Endothelial cell of umbilical vein (primary cell): ENCODE measurements around the gene IL10RA. TPM values are rescaled to one million over a fixed set of nuclear protein-coding genes. Genes with fewer than 3 reads are reported as not detected.

Experiments used
- BruUV-seq: library from RNA; stranded (reverse); fragments of 400-500 nt; replicated peaks from 2 replicates; lab custom pipeline; 2021; lab: Mats Ljungman, UMichigan
- CTCF ChIA-PET: fragments of 300-600, 350-600 bp; sonication (Branson Sonifier 250); formaldehyde crosslinking; loops from one replicate; lab custom pipeline; 2021; ENCODE audit warnings: antibody characterized with exemption, inconsistent platforms; lab: Charles Lee
- POLR2A ChIA-PET: fragments of 300-600, 350-600 bp; sonication (Branson Sonifier 250); formaldehyde crosslinking; loops from one replicate; lab custom pipeline; 2021; ENCODE audit warnings: antibody characterized with exemption, inconsistent platforms; lab: Charles Lee
- DNase-seq: peaks from one replicate; pipeline ENCODE4 v3.0.0-alpha.2; 2011; ENCODE audit warnings: low read depth, low spot score
- FAIRE-seq: peaks from 2 replicates; lab custom pipeline; 2011; peaks lifted over from hg19 to GRCh38; lab: Jason Lieb, UNC
- H2AFZ ChIP-seq: 2 replicates; pipeline ENCODE4 v1.6.0; 2012; ENCODE audit warnings: low read depth, low read length, control low read depth, inconsistent platforms
- H3K27ac ChIP-seq: 2 replicates; pipeline ENCODE4 v1.5.1; 2011; ENCODE audit warnings: low read depth, mild to moderate bottlenecking, control low read depth, low read length, moderate library complexity; ENCODE audit not compliant: insufficient read depth
- H3K27me3 ChIP-seq, 2 experiments: 2 replicates each; pipeline versions ENCODE4 v1.6.0 to v1.6.1; 2011; ENCODE audit warnings: low read length in 2 of 2, mixed read lengths in 1 of 2; ENCODE audit not compliant: control insufficient read depth in 2 of 2, insufficient read depth in 2 of 2
- H3K36me3 ChIP-seq, 2 experiments: 2 replicates in 1 of 2; 3 replicates in 1 of 2; pipeline ENCODE4 v1.5.1; 2011; ENCODE audit warnings: low read length in 2 of 2, mild to moderate bottlenecking in 1 of 2, moderate library complexity in 1 of 2; ENCODE audit not compliant: control insufficient read depth in 2 of 2, insufficient read depth in 2 of 2; ENCODE audit errors: extremely low read depth in 1 of 2
- H3K4me1 ChIP-seq: 3 replicates; pipeline ENCODE4 v1.5.1; 2011; ENCODE audit warnings: mild to moderate bottlenecking, low read length; ENCODE audit not compliant: control insufficient read depth, insufficient read depth; ENCODE audit errors: extremely low read depth
- H3K4me2 ChIP-seq: 2 replicates; pipeline ENCODE4 v1.6.1; 2011; ENCODE audit warnings: low read length, control low read depth, mixed read lengths; ENCODE audit not compliant: insufficient read depth
- H3K4me3 ChIP-seq, 3 experiments: fragments of 200-600 bp in 1 of 3; sonication (generic), shearing (Covaris generic) in 1 of 3; replicated peaks in 1 of 3; 2 replicates each; pipeline ENCODE4 v1.5.1; 2011 to 2016; ENCODE audit warnings: control low read depth in 3 of 3, low read length in 3 of 3, mild to moderate bottlenecking in 2 of 3, inconsistent platforms in 1 of 3, low read depth in 1 of 3, moderate library complexity in 1 of 3; ENCODE audit not compliant: insufficient read depth in 1 of 3
- H3K79me2 ChIP-seq: 2 replicates; pipeline ENCODE4 v1.6.0; 2012; ENCODE audit warnings: low read length, inconsistent platforms; ENCODE audit not compliant: control insufficient read depth, insufficient read depth
- H3K9ac ChIP-seq: replicated peaks from 2 replicates; pipeline ENCODE3; 2011; ENCODE audit warnings: low read length, control low read depth; ENCODE audit not compliant: insufficient read depth; ENCODE audit errors: extremely low read depth
- H3K9me1 ChIP-seq: replicated peaks from 3 replicates; pipeline ENCODE4 v1.6.0; 2011; ENCODE audit warnings: mild to moderate bottlenecking, low read length; ENCODE audit not compliant: control insufficient read depth, insufficient read depth; ENCODE audit errors: extremely low read depth
- H3K9me3 ChIP-seq: replicated peaks from 2 replicates; pipeline ENCODE4 v1.5.1; 2012; ENCODE audit warnings: low read length, inconsistent platforms; ENCODE audit not compliant: control insufficient read depth, insufficient read depth
- H4K20me1 ChIP-seq: replicated peaks from 2 replicates; pipeline ENCODE3; 2011; ENCODE audit warnings: mild to moderate bottlenecking, low read length; ENCODE audit not compliant: control insufficient read depth, insufficient read depth; ENCODE audit errors: extremely low read depth
- EZH2 ChIP-seq: IDR thresholded peaks from 2 replicates; pipeline ENCODE4 v1.6.1; 2012; ENCODE audit warnings: borderline replicate concordance, low read depth, mild to moderate bottlenecking, moderate library complexity, low read length, inconsistent platforms; ENCODE audit not compliant: severe bottlenecking
- FOS ChIP-seq: IDR thresholded peaks from 2 replicates; pipeline ENCODE4 v1.6.1; 2011; ENCODE audit warnings: mild to moderate bottlenecking, low read length, moderate library complexity, borderline replicate concordance; ENCODE audit not compliant: insufficient read depth
- GATA2 ChIP-seq: IDR thresholded peaks from 2 replicates; pipeline ENCODE4 v1.7.0; 2011; ENCODE audit warnings: low read depth, mild to moderate bottlenecking, moderate library complexity, mixed read lengths, low read length; ENCODE audit not compliant: insufficient read length, insufficient read depth
- JUN ChIP-seq: IDR thresholded peaks from 2 replicates; pipeline ENCODE4 v1.6.1; 2011; ENCODE audit warnings: borderline replicate concordance, low read depth; ENCODE audit not compliant: insufficient read length, insufficient read depth
- MYC ChIP-seq: IDR thresholded peaks from one replicate; pipeline ENCODE4 v1.6.1; 2011; ENCODE audit warnings: mild to moderate bottlenecking, low read depth, low read length
- POLR2A ChIP-seq: IDR thresholded peaks from 2 replicates; pipeline ENCODE4 v1.6.1; 2012; ENCODE audit warnings: low read depth, mild to moderate bottlenecking, control low read depth, low read length
- POLR2AphosphoS5 ChIP-seq: IDR thresholded peaks from 2 replicates; pipeline ENCODE4 v1.6.1; 2012; ENCODE audit warnings: low read depth, mild to moderate bottlenecking, control low read depth, low read length, moderate library complexity; ENCODE audit not compliant: insufficient read depth
- dilution Hi-C: fragments of 300-500 bp; cut with MboI; formaldehyde crosslinking; loops from one replicate; pipeline ENCODE4 v1.15.0; 2019; ENCODE audit warnings: low sequenced_read_pairs; ENCODE audit not compliant: extremely low pct_ligation_motif_present
- intact Hi-C: fragments of 100-400 bp; cut with micrococcal nuclease; formaldehyde crosslinking; loops from one replicate; pipeline ENCODE4 v1.10.0; 2022
- polyA plus RNA-seq, 4 experiments: library from polyadenylated mRNA; depleted of rRNA in 3 of 4; stranded (reverse) in 3 of 4; unstranded in 1 of 4; fragments of >200 nt; gene quantifications; 2 replicates each; pipeline versions ENCODE4 v1.2.1 to v1.2.3, GENCODE V29; 2011 to 2012; ENCODE audit warnings: missing spikeins in 1 of 4
- total RNA-seq: library from RNA; stranded (reverse); gene quantifications from 2 replicates; pipeline ENCODE4 v1.2.3, GENCODE V29; 2021
- TF ChIP-seq, protein P1 (sequence below): IDR thresholded peaks from 2 replicates; pipeline ENCODE4 v1.6.1; 2011; ENCODE audit not compliant: insufficient read depth, insufficient read length

IL10RA gene
- total and polyA plus RNA-seq, 2 donors (not counting 3 experiments of a cell fraction or from before 2014, with no cell fraction given): 0.04 TPM; not detected in 1

DNA sequence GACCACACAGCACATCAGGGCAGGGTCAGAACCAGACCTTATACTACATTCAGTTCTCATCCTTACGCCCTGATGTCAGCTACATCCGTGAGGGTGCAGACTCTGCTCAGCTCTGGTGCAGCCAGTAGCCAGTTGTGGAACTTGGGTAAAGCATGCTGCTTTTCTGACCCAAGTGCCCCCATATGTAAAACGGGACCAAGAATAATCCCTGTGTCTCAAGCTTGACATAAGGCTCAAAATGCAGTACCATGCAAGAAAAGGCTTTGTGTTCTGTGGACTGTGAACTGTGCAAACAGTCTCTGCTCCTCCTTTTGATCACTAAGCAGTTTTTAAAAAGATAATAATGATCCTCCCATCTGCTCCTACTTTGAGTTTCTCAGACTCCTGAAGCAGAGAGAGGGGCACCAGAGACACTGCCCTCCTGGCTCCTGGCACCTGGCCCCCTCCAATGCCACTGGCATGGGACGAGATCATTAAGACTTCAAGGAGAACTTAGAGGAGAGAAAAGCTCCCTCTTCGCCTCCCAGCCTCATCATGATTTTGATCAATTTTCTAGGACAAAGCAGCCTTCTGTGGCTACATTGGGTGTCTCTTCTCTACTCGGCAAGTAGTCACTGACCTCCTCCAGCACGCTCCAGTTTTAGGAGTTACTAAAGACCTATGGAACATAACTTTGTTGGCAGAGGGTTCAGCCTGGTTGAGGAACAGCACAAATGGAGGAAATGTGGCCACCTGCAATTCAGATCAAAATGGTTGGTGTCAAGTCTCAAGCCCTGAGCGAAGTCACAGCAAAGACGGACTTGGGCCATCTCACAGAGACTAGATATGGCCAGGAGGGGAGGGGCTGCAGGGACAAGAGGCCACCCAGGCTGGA, 23.9 kb downstream of the IL10RA start:
- Histone ChIP-seq H3K4me3 (no peak overlapping the region), H3K9ac (no peak overlapping the region), H4K20me1 (no peaks in the 10 kb centered on the region), H3K9me3 (no peaks in the 10 kb centered on the region), H2AFZ (no peak overlapping the region), H3K4me1 (no peaks in the 10 kb centered on the region), H3K79me2 (no peaks in the 10 kb centered on the region), H3K9me1 (no peaks in the 10 kb centered on the region), H3K27me3 (no peaks in the 10 kb centered on the region), H3K4me2 (no peak overlapping the region), H3K36me3 (no peaks in the 10 kb centered on the region), H3K27ac (no peak overlapping the region)
- no peak for FAIRE-seq
- POLR2A ChIA-PET: no interaction called here
- TF ChIP-seq POLR2AphosphoS5: no peak
- no peak for TF ChIP-seq EZH2
- no peak for TF ChIP-seq POLR2A
- no peak for TF ChIP-seq GATA2
- TF ChIP-seq, protein P1, sequence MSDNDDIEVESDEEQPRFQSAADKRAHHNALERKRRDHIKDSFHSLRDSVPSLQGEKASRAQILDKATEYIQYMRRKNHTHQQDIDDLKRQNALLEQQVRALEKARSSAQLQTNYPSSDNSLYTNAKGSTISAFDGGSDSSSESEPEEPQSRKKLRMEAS: no peak
- no peak for TF ChIP-seq FOS
- no peak for TF ChIP-seq JUN
- TF ChIP-seq MYC: no peak
- dilution Hi-C loops (no loop called here), intact Hi-C loops (loop anchor here (10.0 kb wide), 1 partner anchor 55 kb away; no protein-coding TSS in a partner anchor)
- DNase-seq: no peak
- CTCF ChIA-PET: no interaction called here
- BruUV-seq: no TSS peak
